Measurements from ENCODE around the gene TM9SF1.

Gene TM9SF1

GRCh38 chr14:24150567-24150966 lies 44.7 kb downstream of the TM9SF1 start:
- DNase-seq (ENCODE audit: low spot score): no peak

- DNase-seq (ENCODE audit: low spot score): no peak
These were observed 45.2 kb downstream of the TM9SF1 start for GRCh38 chr14:24150061-24150460.

GRCh38 chr14:24149302-24149969 lies 45.8 kb downstream of the TM9SF1 start:
- no peak for DNase-seq (ENCODE audit: low spot score)

GRCh38 chr14:24147761-24148428 lies 47.3 kb downstream of the TM9SF1 start:
- no peak for DNase-seq (ENCODE audit: low spot score)

GRCh38 chr14:24146978-24147760 lies 48.1 kb downstream of the TM9SF1 start, which contains the start of gene RNF31:
RNF31 (plus strand) TSS chr14:24147498; CDS start chr14:24147699, 201 bp downstream.
- peak; percentile 99 for DNase-seq (ENCODE audit: low spot score)

GRCh38 chr14:24146453-24146977 lies 48.7 kb downstream of the TM9SF1 start, which contains the start of gene PSME2:
PSME2 (minus strand) TSS chr14:24146610; CDS start chr14:24146581, 29 bp downstream.
- DNase-seq (ENCODE audit: low spot score): peak; percentile 83

GRCh38 chr14:24145690-24146452 lies 49.4 kb downstream of the TM9SF1 start:
- no peak for DNase-seq (ENCODE audit: low spot score)

- DNase-seq (ENCODE audit: low spot score): no peak
These were observed 50.0 kb downstream of the TM9SF1 start for GRCh38 chr14:24145219-24145618.

- DNase-seq (ENCODE audit: low spot score): no peak
These were observed 50.8 kb downstream of the TM9SF1 start for GRCh38 chr14:24144451-24144850.

- no peak for DNase-seq (ENCODE audit: low spot score)
These were observed 51.7 kb downstream of the TM9SF1 start for GRCh38 chr14:24143511-24143910.

GRCh38 chr14:24141097-24141880 lies 54.0 kb downstream of the TM9SF1 start, which contains the start of gene EMC9:
EMC9 (minus strand) TSS chr14:24141591; CDS start chr14:24141304, 287 bp downstream.
- peak; percentile 99 for DNase-seq (ENCODE audit: low spot score)

- no peak for DNase-seq (ENCODE audit: low spot score)
These were observed 55.8 kb downstream of the TM9SF1 start for GRCh38 chr14:24139272-24139934.

Data from putamen (tissue), 1 donor.